ENCODE data around the gene NFYA.

DNA sequence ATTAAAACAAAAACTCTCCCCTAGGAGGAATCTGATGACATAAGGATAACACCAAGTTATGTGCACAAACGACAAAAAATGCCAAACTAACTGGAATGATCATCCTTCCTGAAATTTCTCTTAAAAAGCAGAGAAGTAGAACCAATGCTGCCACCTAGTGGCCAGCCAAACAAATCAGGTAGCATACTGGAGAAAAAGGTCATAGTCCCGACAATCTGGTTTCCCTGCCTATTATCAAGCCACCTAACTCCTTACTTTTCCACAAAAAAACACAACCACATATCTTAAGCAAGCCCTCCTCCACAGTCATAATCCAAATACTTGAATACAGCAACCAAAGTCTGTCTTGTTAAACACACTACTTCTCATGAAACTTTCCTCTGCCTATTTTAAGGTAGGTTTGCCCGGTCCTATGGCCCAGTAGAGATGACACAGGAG is 5.9 kb upstream of the NFYA start:
- TF ChIP-seq CTCF (IDR thresholded peaks at IDR 0.05) (peak; percentile 82), SIN3A (IDR thresholded peaks at IDR 0.05; ENCODE audit: borderline replicate concordance, insufficient read depth, low read depth, low read length) (no peak), POLR2AphosphoS5 (IDR thresholded peaks at IDR 0.05; ENCODE audit: low read depth, low read length) (no peak), TCF7L2 (IDR thresholded peaks at IDR 0.05; ENCODE audit: low read depth, low read length) (no peak), REST (IDR thresholded peaks at IDR 0.05; ENCODE audit: insufficient read depth in 1 of 2, low read depth in 2 of 2, low read length in 1 of 2) (no peak)

Measured in Panc1 (cell line).